ENCODE measurements around the gene KRT4. TPM values are rescaled to one million over a fixed set of nuclear protein-coding genes. Genes with fewer than 3 reads are reported as not detected.

Gene KRT4
- total RNA-seq, 4 donors from 2014 or later: 0.29 TPM; not detected in 3

DNA sequence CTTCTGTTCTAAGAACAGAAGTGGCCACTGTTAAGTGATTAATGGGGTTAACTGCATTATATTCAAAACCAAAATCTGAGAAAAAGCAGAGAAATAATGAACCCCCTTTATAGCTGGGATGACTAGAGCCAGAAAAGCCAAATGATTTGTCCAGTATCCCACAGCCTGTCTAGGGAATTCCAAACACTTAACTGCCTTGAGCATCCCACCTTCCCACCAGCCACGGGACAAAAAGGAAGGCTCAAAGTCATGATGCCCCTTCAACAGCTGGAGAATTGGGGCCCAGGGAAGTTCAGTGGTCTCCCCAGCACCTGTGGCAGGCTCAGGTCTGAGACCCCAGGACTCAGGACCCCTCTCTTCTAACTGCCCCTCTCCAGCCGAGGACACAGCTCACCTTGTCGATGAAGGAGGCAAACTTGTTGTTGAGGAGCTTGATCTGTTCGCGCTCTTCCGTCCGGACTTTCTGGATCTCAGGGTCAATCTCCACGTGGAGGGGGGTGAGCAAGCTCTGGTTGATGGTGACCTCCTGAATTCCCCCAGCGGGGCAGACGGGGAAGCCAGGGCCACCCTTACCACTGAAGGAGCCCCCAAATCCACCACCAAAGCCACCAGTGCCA lies 605 bp downstream of the KRT4 start:
- no peaks in the 10 kb centered on the region for H3K27me3 ChIP-seq
- H3K4me3 ChIP-seq (replicated peaks in 1 of 3): no peak overlapping the region
- H3K4me1 ChIP-seq: peaks cover 3 to 5% of the 10 kb centered on the region in 2 donors
- intact Hi-C loops (cut with DNase I): no loop called here
- 94 to 97% methylated on average over 8 to 9 of the region's 10 CpGs for WGBS, 2 donors
- TF ChIP-seq, protein P1, sequence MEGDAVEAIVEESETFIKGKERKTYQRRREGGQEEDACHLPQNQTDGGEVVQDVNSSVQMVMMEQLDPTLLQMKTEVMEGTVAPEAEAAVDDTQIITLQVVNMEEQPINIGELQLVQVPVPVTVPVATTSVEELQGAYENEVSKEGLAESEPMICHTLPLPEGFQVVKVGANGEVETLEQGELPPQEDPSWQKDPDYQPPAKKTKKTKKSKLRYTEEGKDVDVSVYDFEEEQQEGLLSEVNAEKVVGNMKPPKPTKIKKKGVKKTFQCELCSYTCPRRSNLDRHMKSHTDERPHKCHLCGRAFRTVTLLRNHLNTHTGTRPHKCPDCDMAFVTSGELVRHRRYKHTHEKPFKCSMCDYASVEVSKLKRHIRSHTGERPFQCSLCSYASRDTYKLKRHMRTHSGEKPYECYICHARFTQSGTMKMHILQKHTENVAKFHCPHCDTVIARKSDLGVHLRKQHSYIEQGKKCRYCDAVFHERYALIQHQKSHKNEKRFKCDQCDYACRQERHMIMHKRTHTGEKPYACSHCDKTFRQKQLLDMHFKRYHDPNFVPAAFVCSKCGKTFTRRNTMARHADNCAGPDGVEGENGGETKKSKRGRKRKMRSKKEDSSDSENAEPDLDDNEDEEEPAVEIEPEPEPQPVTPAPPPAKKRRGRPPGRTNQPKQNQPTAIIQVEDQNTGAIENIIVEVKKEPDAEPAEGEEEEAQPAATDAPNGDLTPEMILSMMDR (IDR thresholded peaks at IDR 0.05): no peak
- TF ChIP-seq POLR2A (IDR thresholded peaks at IDR 0.05): no peak
- H3K27ac ChIP-seq: no peak overlapping the region
- DNase-seq: no peak
- H3K9me3 ChIP-seq: no peaks in the 10 kb centered on the region
- no peaks in the 10 kb centered on the region for H3K36me3 ChIP-seq

DNA sequence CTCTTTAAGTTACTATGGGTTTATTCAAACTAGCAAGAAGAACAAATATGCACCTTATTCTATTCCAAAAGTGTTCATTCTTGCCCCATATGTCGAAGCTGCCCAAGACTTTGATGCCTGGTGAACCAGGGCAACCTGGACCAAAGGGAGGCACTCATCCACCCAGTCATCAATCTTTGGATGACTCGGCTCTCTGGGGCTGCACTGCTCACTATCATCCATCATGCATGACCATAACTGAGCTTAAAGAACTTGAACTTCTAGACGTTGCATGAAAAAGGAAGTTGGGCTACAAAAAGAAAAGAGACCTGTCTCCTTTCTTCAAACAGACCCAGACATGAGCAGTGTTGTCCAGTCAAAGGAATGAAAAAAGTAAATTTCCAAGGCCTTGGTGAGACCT lies 1.2 kb downstream of the KRT4 start:
- H3K4me1 ChIP-seq: peaks cover 3 to 4% of the 10 kb centered on the region in 2 donors
- H3K36me3 ChIP-seq: no peaks in the 10 kb centered on the region
- 25 to 39% methylated on average over 3 of the region's 3 CpGs for WGBS, 2 donors
- TF ChIP-seq, protein P1 (IDR thresholded peaks at IDR 0.05): no peak
- no peak for TF ChIP-seq POLR2A (IDR thresholded peaks at IDR 0.05)
- DNase-seq: no peak
- intact Hi-C loops (cut with DNase I): no loop called here
- H3K27ac ChIP-seq: no peak overlapping the region
- H3K4me3 ChIP-seq (replicated peaks in 1 of 3): no peak overlapping the region
- no peaks in the 10 kb centered on the region for H3K27me3 ChIP-seq
- no peaks in the 10 kb centered on the region for H3K9me3 ChIP-seq

DNA sequence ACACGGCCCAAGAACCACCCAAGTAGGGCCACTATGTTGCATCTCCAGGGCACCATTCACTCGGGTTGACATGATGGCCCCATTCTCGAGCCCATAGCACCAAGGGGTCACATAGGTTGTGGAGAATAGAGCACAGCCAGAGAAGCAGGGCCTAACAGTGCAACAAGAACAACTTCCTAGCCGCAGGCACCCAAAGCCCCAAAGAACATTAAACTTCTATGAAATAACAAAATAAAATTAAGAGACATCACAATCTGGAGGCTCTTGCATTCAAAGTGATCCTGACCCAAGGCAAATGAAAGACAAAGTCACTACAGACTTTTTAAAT lies 1.9 kb downstream of the KRT4 start:
- intact Hi-C loops (cut with DNase I): no loop called here
- H3K4me3 ChIP-seq (replicated peaks in 1 of 3): no peak overlapping the region
- no peaks in the 10 kb centered on the region for H3K36me3 ChIP-seq
- no peaks in the 10 kb centered on the region for H3K9me3 ChIP-seq
- 72 to 80% methylated on average over 3 to 4 of the region's 4 CpGs for WGBS, 2 donors
- no peak for DNase-seq
- TF ChIP-seq, protein P1 (IDR thresholded peaks at IDR 0.05): no peak
- TF ChIP-seq POLR2A (IDR thresholded peaks at IDR 0.05): no peak
- no peak overlapping the region for H3K27ac ChIP-seq
- H3K4me1 ChIP-seq: peaks cover 3 to 4% of the 10 kb centered on the region in 2 donors
- H3K27me3 ChIP-seq: no peaks in the 10 kb centered on the region

DNA sequence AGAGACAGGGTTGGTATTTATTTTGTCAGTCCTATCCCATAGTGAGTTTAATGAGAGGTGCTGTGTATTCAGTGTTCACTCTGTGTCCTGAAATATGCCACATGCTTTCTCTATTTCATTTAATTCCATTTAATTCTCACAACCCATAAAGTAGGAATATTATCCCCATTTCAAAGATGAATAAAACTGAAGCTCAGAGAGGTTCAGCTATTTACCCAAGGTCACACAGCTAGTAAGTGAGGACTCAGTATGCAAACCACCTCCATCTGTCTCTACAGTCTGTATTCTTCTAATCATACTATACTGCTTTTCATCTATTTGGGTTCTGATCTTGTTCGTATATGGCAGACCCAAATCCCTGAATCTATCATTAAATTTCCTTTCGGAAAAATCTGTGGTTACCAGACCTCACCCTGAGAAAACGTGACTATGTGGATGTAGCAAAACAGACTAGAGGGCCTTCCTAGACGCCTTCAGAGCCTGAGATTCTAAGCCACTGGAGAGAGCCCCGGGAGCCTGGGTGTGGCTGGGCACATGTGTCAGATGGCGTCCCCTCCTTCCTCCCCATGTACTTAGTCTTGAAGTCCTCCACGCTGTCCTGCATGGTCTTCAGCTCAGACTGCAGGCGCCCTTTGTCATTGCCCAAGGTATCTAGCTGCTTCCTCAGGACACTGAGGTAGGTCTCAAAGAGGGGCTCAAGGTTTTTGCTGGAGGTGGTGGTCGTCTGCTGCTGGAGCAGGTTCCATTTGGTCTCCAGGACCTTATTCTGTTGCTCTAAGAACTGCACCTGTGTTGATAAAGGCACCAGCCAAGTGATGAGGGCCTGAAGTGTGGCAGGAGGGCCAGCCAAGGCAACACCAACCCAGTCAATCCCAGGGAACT lies 2.5 kb downstream of the KRT4 start:
- Histone ChIP-seq H3K36me3 (no peaks in the 10 kb centered on the region), H3K9me3 (no peaks in the 10 kb centered on the region), H3K4me3 (replicated peaks in 1 of 3) (no peak overlapping the region), H3K27ac (no peak overlapping the region), H3K4me1 (peaks cover 3 to 4% of the 10 kb centered on the region in 2 donors), H3K27me3 (no peaks in the 10 kb centered on the region)
- TF ChIP-seq, protein P1 (IDR thresholded peaks at IDR 0.05): no peak
- TF ChIP-seq POLR2A (IDR thresholded peaks at IDR 0.05): no peak
- no peak for DNase-seq
- intact Hi-C loops (cut with DNase I): no loop called here
- WGBS, 2 donors: 90 to 94% methylated on average over 9 of the region's 9 CpGs

DNA sequence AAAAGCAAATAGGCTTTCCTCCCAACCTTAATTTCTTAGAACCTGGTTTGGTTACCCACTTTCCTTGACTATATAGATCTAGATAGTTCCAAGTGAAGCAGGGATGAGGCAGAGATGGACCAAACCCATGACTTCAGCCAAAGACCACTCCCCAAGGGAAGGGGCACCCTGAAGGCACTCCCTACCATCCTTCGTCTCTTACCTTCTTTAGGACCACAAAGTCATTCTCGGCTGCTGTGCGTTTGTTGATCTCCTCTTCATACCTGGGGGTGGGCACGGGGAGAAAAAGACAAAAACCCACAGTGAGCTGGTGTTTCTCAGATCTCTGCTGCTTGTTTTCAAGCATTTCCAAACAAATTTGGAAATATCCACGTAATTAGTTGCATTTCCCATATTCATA lies 3.4 kb downstream of the KRT4 start:
- Histone ChIP-seq H3K27ac (no peak overlapping the region), H3K9me3 (no peaks in the 10 kb centered on the region), H3K27me3 (no peaks in the 10 kb centered on the region), H3K4me1 (peaks cover 7 to 11% of the 10 kb centered on the region in 2 donors), H3K4me3 (replicated peaks in 1 of 3) (no peak overlapping the region), H3K36me3 (no peaks in the 10 kb centered on the region)
- no peak for TF ChIP-seq POLR2A (IDR thresholded peaks at IDR 0.05)
- TF ChIP-seq, protein P1 (IDR thresholded peaks at IDR 0.05): no peak
- 73 to 75% methylated on average over 5 of the region's 5 CpGs for WGBS, 2 donors
- intact Hi-C loops (cut with DNase I): no loop called here
- DNase-seq: no peak
